DOHH2 (cell line): ENCODE results near the gene CFAP77.

Experiments used
- EZH2phosphoT487 ChIP-seq: fragments of 200-600 bp; sonication (generic); IDR thresholded peaks from 2 replicates; pipeline ENCODE4 v1.6.1; 2017; ENCODE audit warnings: borderline replicate concordance, mild to moderate bottlenecking, antibody characterized with exemption, low read length, moderate library complexity, mixed read lengths
- TF ChIP-seq, protein P1 (sequence below): fragments of 200-600 bp; sonication (generic); IDR thresholded peaks from one replicate; pipeline ENCODE4 v1.5.1; 2014; ENCODE audit warnings: antibody characterized with exemption, mild to moderate bottlenecking, low read depth, low read length; ENCODE audit not compliant: poor library complexity, severe bottlenecking

DNA sequence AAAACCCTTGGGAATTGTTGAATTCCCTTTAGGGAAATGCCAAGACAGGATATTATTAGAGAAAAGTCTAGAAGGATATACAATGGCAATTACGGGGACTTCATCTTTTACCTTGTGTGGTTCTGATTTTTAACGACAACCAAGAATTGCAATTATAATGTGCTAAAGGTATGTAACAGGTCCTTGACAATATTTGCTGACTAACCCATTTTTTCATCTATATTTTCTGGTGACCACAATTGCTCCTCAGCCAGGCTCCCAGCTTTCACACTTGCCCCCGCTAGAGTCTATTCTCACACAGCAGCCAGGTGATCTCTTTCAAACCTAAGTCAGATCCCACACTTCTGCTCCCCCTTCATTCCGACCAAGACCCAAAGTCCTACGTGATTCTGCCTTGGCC is 206.7 kb downstream of the CFAP77 start:
- TF ChIP-seq, protein P1, sequence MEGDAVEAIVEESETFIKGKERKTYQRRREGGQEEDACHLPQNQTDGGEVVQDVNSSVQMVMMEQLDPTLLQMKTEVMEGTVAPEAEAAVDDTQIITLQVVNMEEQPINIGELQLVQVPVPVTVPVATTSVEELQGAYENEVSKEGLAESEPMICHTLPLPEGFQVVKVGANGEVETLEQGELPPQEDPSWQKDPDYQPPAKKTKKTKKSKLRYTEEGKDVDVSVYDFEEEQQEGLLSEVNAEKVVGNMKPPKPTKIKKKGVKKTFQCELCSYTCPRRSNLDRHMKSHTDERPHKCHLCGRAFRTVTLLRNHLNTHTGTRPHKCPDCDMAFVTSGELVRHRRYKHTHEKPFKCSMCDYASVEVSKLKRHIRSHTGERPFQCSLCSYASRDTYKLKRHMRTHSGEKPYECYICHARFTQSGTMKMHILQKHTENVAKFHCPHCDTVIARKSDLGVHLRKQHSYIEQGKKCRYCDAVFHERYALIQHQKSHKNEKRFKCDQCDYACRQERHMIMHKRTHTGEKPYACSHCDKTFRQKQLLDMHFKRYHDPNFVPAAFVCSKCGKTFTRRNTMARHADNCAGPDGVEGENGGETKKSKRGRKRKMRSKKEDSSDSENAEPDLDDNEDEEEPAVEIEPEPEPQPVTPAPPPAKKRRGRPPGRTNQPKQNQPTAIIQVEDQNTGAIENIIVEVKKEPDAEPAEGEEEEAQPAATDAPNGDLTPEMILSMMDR, result no peak
- no peak for TF ChIP-seq EZH2phosphoT487
